ENCODE data around the gene RNF123. TPM values are rescaled to one million over a fixed set of nuclear protein-coding genes. Genes with fewer than 3 reads are reported as not detected.
A peak's percentile ranks its signal among the peaks of the same experiment; 100 is the strongest.

RNF123 gene
- total RNA-seq, 1 experiment from 2014 or later: 71.9 TPM

DNA sequence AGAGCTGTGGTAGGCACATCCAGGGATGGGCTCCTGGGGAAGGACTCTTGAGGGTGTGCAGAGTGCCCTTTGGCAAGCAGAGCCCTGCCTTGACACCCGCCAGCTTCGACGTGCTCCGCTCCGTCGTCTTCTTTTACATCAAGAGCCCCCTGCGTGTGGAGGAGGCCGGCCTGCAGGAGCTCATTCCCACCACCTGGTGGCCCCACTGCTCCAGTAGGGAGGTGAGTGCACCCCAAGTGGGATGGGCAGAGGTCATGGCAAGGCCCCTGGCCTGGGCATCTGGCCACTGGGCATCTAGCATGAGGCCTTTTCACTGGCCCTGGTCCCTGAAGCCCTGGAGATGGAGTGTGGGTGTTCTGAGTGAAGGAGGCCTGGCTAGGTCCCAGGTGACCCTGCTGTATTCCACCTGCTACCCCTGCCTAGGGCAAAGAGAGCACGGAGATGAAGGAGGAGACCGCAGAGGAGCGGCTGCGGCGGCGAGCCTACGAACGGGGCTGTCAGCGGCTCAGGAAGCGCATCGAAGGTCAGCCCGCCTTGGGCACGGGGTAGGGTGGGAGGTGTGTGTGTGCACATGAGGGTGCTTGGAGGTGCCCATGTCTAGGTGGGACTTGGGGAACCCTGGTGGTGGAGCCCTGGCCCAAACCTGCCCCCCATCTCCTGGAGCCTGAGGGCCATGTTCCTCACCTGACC is 12.2 kb downstream of the RNF123 start:
- Histone ChIP-seq H3K9me2 (ENCODE audit: insufficient read depth) (no peaks in the 10 kb centered on the region), H3K9ac (ENCODE audit: low read length) (no peak overlapping the region), H3K79me2 (ENCODE audit: insufficient read depth, low read length) (no peaks in the 10 kb centered on the region), H3K36me3 (ENCODE audit: control insufficient read depth in 1 of 2, insufficient read depth in 2 of 2, low read length in 2 of 2) (peaks cover 0 to 9% of the 10 kb centered on the region in 2 experiments; a peak in 1 of 4 replicates), H2AFZ (ENCODE audit: low read depth, low read length, poor library complexity, severe bottlenecking) (no peak overlapping the region), H4K20me1 (ENCODE audit: insufficient read depth) (no peaks in the 10 kb centered on the region), H3K9me3 (ENCODE audit: control insufficient read depth in 1 of 2, insufficient read depth in 1 of 2, low read depth in 1 of 2, low read length in 2 of 2) (no peaks in the 10 kb centered on the region), H3K27ac (ENCODE audit: low read depth, low read length) (no peak overlapping the region), H3K4me3 (replicated peaks in 1 of 2; ENCODE audit: low read depth in 1 of 2, low read length in 2 of 2) (no peak overlapping the region), H3K4me1 (ENCODE audit: control insufficient read depth in 1 of 2, insufficient read depth in 2 of 2, low read length in 2 of 2) (no peaks in the 10 kb centered on the region), H3K27me3 (ENCODE audit: insufficient read depth, low read length) (no peaks in the 10 kb centered on the region), H3K4me2 (ENCODE audit: low read length) (no peak overlapping the region)
- no peak for TF ChIP-seq ZFX (IDR thresholded peaks at IDR 0.05)
- no peak for TF ChIP-seq SIN3A (IDR thresholded peaks at IDR 0.05; ENCODE audit: low read depth)
- no peak for TF ChIP-seq CBX3 (IDR thresholded peaks at IDR 0.05; ENCODE audit: low read depth)
- TF ChIP-seq, protein P1, sequence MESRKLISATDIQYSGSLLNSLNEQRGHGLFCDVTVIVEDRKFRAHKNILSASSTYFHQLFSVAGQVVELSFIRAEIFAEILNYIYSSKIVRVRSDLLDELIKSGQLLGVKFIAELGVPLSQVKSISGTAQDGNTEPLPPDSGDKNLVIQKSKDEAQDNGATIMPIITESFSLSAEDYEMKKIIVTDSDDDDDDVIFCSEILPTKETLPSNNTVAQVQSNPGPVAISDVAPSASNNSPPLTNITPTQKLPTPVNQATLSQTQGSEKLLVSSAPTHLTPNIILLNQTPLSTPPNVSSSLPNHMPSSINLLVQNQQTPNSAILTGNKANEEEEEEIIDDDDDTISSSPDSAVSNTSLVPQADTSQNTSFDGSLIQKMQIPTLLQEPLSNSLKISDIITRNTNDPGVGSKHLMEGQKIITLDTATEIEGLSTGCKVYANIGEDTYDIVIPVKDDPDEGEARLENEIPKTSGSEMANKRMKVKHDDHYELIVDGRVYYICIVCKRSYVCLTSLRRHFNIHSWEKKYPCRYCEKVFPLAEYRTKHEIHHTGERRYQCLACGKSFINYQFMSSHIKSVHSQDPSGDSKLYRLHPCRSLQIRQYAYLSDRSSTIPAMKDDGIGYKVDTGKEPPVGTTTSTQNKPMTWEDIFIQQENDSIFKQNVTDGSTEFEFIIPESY (IDR thresholded peaks at IDR 0.05; ENCODE audit: extremely low read depth, insufficient replicate concordance, low read length): no peak
- TF ChIP-seq, protein P2, sequence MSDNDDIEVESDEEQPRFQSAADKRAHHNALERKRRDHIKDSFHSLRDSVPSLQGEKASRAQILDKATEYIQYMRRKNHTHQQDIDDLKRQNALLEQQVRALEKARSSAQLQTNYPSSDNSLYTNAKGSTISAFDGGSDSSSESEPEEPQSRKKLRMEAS (IDR thresholded peaks at IDR 0.05): no peak
- TF ChIP-seq, protein P3, sequence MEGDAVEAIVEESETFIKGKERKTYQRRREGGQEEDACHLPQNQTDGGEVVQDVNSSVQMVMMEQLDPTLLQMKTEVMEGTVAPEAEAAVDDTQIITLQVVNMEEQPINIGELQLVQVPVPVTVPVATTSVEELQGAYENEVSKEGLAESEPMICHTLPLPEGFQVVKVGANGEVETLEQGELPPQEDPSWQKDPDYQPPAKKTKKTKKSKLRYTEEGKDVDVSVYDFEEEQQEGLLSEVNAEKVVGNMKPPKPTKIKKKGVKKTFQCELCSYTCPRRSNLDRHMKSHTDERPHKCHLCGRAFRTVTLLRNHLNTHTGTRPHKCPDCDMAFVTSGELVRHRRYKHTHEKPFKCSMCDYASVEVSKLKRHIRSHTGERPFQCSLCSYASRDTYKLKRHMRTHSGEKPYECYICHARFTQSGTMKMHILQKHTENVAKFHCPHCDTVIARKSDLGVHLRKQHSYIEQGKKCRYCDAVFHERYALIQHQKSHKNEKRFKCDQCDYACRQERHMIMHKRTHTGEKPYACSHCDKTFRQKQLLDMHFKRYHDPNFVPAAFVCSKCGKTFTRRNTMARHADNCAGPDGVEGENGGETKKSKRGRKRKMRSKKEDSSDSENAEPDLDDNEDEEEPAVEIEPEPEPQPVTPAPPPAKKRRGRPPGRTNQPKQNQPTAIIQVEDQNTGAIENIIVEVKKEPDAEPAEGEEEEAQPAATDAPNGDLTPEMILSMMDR (IDR thresholded peaks at IDR 0.05 in 2 of 3, conservative IDR thresholded peaks at IDR 0.05 in 1 of 3; ENCODE audit: borderline replicate concordance in 1 of 3, insufficient read depth in 1 of 3, low read depth in 2 of 3, low read length in 2 of 3): peak; percentile 28 to 81 (median 73); a peak in 5 of 6 replicates
- TF ChIP-seq RAD21 (IDR thresholded peaks at IDR 0.05; ENCODE audit: low read depth): peak; percentile 39; the same call in 1 of the 2 replicates
- TF ChIP-seq EGR1 (IDR thresholded peaks at IDR 0.05; ENCODE audit: low read depth): no peak
- TF ChIP-seq POLR2A (IDR thresholded peaks at IDR 0.05; ENCODE audit: borderline replicate concordance, extremely low read depth, insufficient read depth, insufficient read length): no peak
- no peak for TF ChIP-seq CEBPB (IDR thresholded peaks at IDR 0.05; ENCODE audit: low read depth)
- TF ChIP-seq, protein P4, sequence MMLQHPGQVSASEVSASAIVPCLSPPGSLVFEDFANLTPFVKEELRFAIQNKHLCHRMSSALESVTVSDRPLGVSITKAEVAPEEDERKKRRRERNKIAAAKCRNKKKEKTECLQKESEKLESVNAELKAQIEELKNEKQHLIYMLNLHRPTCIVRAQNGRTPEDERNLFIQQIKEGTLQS (IDR thresholded peaks at IDR 0.05): no peak
- TF ChIP-seq SP1 (IDR thresholded peaks at IDR 0.05; ENCODE audit: low read depth): no peak
- TF ChIP-seq JUND (IDR thresholded peaks at IDR 0.05): no peak
- no TSS peak for BruUV-seq (replicated peaks)
- no peak for DNase-seq (ENCODE audit: low read depth, low spot score)
- POLR2A ChIA-PET: no interaction called here
- ATAC-seq: peak; percentile 44
- CTCF ChIA-PET: interaction anchor here (0.6 to 2.8 kb wide), 6 partner anchors 9 to 238 kb away, joined by 3 to 25 read pairs (median 6); partner anchors contain the start of genes INKA1 and RBM6
- RAD21 ChIA-PET (ENCODE audit: low non-redundant PET in 1 of 2, low total read pairs in 2 of 2, uncharacterized antibody in 2 of 2, unreplicated experiment in 2 of 2): interaction anchor here (0.7 to 1.0 kb wide), 3 partner anchors 162 to 209 kb away, joined by 3 to 4 read pairs (median 3); no protein-coding TSS in a partner anchor
- intact Hi-C loops (cut with micrococcal nuclease): no loop called here

Data from HCT116 (cell line).